SK-N-SH treated with all-trans-retinoic acid at 6 μM for 48 hours (cell line): Measurements from ENCODE around the gene KRTAP20-1.

Experiments
- BACH2 ChIP-seq: fragments of 250-450 bp; sonication (Bioruptor Pico); IDR thresholded peaks from 2 replicates; pipeline ENCODE4 v1.9.0; 2021; ENCODE audit warnings: mild to moderate bottlenecking, borderline replicate concordance
- CREB5 ChIP-seq: fragments of 250-450 bp; sonication (Bioruptor Pico); IDR thresholded peaks from 2 replicates; pipeline ENCODE4 v1.5.1; 2020; ENCODE audit warnings: low read depth, mild to moderate bottlenecking, moderate library complexity
- CSDC2 ChIP-seq: fragments of 250-450 bp; sonication (Bioruptor Pico); IDR thresholded peaks from 2 replicates; pipeline ENCODE4 v1.5.0; 2020; ENCODE audit warnings: mild to moderate bottlenecking, moderate library complexity
- CSRNP3 ChIP-seq: fragments of 250-450 bp; sonication (Bioruptor Pico); IDR thresholded peaks from 2 replicates; pipeline ENCODE4 v1.5.1; 2021; ENCODE audit warnings: mild to moderate bottlenecking, moderate library complexity
- GLIS3 ChIP-seq: fragments of 250-450 bp; sonication (Bioruptor Pico); IDR thresholded peaks from 2 replicates; pipeline ENCODE4 v1.5.0; 2020; ENCODE audit warnings: mild to moderate bottlenecking, moderate library complexity
- ISL1 ChIP-seq: fragments of 250-450 bp; sonication (Bioruptor Pico); IDR thresholded peaks from 2 replicates; pipeline ENCODE4 v2.1.2; 2022; ENCODE audit warnings: mild to moderate bottlenecking, moderate library complexity
- OSR1 ChIP-seq: fragments of 250-450 bp; sonication (Bioruptor Pico); IDR thresholded peaks from 2 replicates; pipeline ENCODE4 v1.8.0; 2022; ENCODE audit warnings: moderate library complexity, mild to moderate bottlenecking, inconsistent platforms
- PATZ1 ChIP-seq: fragments of 250-450 bp; sonication (Bioruptor Pico); IDR thresholded peaks from 2 replicates; pipeline ENCODE4 v1.8.0; 2020; ENCODE audit warnings: mild to moderate bottlenecking, moderate library complexity, borderline replicate concordance
- PPARA ChIP-seq: fragments of 250-450 bp; sonication (Bioruptor Pico); IDR thresholded peaks from 2 replicates; pipeline ENCODE4 v1.5.0; 2020; ENCODE audit warnings: mild to moderate bottlenecking, borderline replicate concordance
- ZC3H10 ChIP-seq: fragments of 250-450 bp; sonication (Bioruptor Pico); IDR thresholded peaks from 2 replicates; pipeline ENCODE4 v1.5.1; 2021; ENCODE audit warnings: mild to moderate bottlenecking, moderate library complexity
- ZFP30 ChIP-seq: fragments of 450-650 bp; formaldehyde crosslinking; IDR thresholded peaks from 2 replicates; pipeline ENCODE4 v1.5.0; 2022; ENCODE audit warnings: mild to moderate bottlenecking, moderate library complexity
- ZNF565 ChIP-seq: fragments of 450-650 bp; formaldehyde crosslinking; conservative IDR thresholded peaks from 2 replicates; pipeline ENCODE4 v1.5.0; 2020; ENCODE audit warnings: low read depth, mild to moderate bottlenecking, moderate library complexity

- TF ChIP-seq CSRNP3 (CRISPR knock-in tag) (no peak), ZFP30 (CRISPR knock-in tag) (no peak), GLIS3 (CRISPR knock-in tag) (no peak), BACH2 (CRISPR knock-in tag) (no peak), PPARA (CRISPR knock-in tag) (no peak), PATZ1 (no peak), ZC3H10 (CRISPR knock-in tag) (no peak), OSR1 (CRISPR knock-in tag) (no peak), CSDC2 (CRISPR knock-in tag) (no peak), ZNF565 (no peak), CREB5 (CRISPR knock-in tag) (no peak), ISL1 (CRISPR knock-in tag) (no peak)
Observed at GRCh38 chr21:30623362-30623761, 7.1 kb downstream of the KRTAP20-1 start.
